Neuronal stem cell (in vitro differentiated cells): Measurements from ENCODE around the gene ASCC1.

Experiments
- DNase-seq: peaks from one replicate; pipeline ENCODE4 v3.0.0-alpha.2; 2013; ENCODE audit warnings: low spot score
- H2AFZ ChIP-seq: one replicate; pipeline ENCODE4 v1.6.1; 2013; ENCODE audit warnings: mild to moderate bottlenecking, low read length, inconsistent platforms
- H2AK5ac ChIP-seq: 2 replicates; pipeline ENCODE4 v1.6.1; 2013; ENCODE audit warnings: low read depth, mild to moderate bottlenecking, inconsistent platforms, low read length, moderate library complexity, mixed read lengths
- H2BK120ac ChIP-seq: 2 replicates; pipeline ENCODE4 v1.6.1; 2013; ENCODE audit warnings: low read depth, mild to moderate bottlenecking, inconsistent platforms, low read length, moderate library complexity, mixed read lengths
- H2BK12ac ChIP-seq: one replicate; pipeline ENCODE4 v1.6.1; 2013; ENCODE audit warnings: low read length, inconsistent platforms
- H2BK15ac ChIP-seq: 2 replicates; pipeline ENCODE4 v1.6.1; 2013; ENCODE audit warnings: mild to moderate bottlenecking, low read length, inconsistent platforms, mixed read lengths
- H2BK5ac ChIP-seq: one replicate; pipeline ENCODE4 v1.6.1; 2013; ENCODE audit warnings: inconsistent platforms, mild to moderate bottlenecking, low read length, moderate library complexity
- H3K14ac ChIP-seq: one replicate; pipeline ENCODE4 v1.6.1; 2013; ENCODE audit warnings: low read length, inconsistent platforms
- H3K18ac ChIP-seq: 2 replicates; pipeline ENCODE4 v1.6.1; 2013; ENCODE audit warnings: low read length, inconsistent platforms
- H3K23ac ChIP-seq: 2 replicates; pipeline ENCODE4 v1.6.1; 2013; ENCODE audit warnings: low read depth, mild to moderate bottlenecking, mixed read lengths, low read length, inconsistent platforms; ENCODE audit not compliant: poor library complexity
- H3K27ac ChIP-seq: replicated peaks from 3 replicates; pipeline ENCODE4 v1.5.1; 2013; ENCODE audit warnings: low read length, inconsistent platforms
- H3K27me3 ChIP-seq, 3 experiments: 2 replicates each; pipeline ENCODE4 v1.6.1; 2013; ENCODE audit warnings: low read length in 3 of 3, mild to moderate bottlenecking in 2 of 3, inconsistent platforms in 1 of 3, low read depth in 1 of 3, mixed read lengths in 1 of 3, moderate library complexity in 1 of 3; ENCODE audit not compliant: control insufficient read depth in 3 of 3, insufficient read depth in 3 of 3
- H3K36me3 ChIP-seq, 2 donors: replicated peaks in 1 of 2; 2 replicates each; pipeline ENCODE4 v1.6.1; 2013; ENCODE audit warnings: low read length in 2 of 2; ENCODE audit not compliant: control insufficient read depth in 2 of 2, insufficient read depth in 2 of 2
- H3K4ac ChIP-seq: 2 replicates; pipeline ENCODE4 v1.6.1; 2013; ENCODE audit warnings: inconsistent platforms, mild to moderate bottlenecking, low read length, moderate library complexity
- H3K4me1 ChIP-seq, 2 donors: 1 replicate in 1 of 2; 2 replicates in 1 of 2; pipeline ENCODE4 v1.6.1; 2013; ENCODE audit warnings: low read length in 2 of 2, low read depth in 1 of 2; ENCODE audit not compliant: control insufficient read depth in 2 of 2, insufficient read depth in 1 of 2
- H3K4me2 ChIP-seq: one replicate; pipeline ENCODE4 v1.6.1; 2013; ENCODE audit warnings: mild to moderate bottlenecking, low read length, inconsistent platforms; ENCODE audit not compliant: insufficient read depth, poor library complexity, severe bottlenecking
- H3K4me3 ChIP-seq, 2 donors: 2 replicates each; pipeline ENCODE4 v1.5.1; 2013; ENCODE audit warnings: low read length in 2 of 2, mild to moderate bottlenecking in 2 of 2, inconsistent platforms in 1 of 2, moderate library complexity in 1 of 2
- H3K79me1 ChIP-seq: one replicate; pipeline ENCODE4 v1.6.1; 2013; ENCODE audit warnings: low read depth, mild to moderate bottlenecking, inconsistent platforms, low read length, moderate library complexity
- H3K9ac ChIP-seq: one replicate; pipeline ENCODE4 v1.6.1; 2013; ENCODE audit warnings: mild to moderate bottlenecking, low read depth, low read length, inconsistent platforms; ENCODE audit not compliant: poor library complexity
- H3K9me3 ChIP-seq, 2 donors: replicated peaks in 1 of 2; 2 replicates each; pipeline versions ENCODE3 to v1.6.1; 2013; ENCODE audit warnings: low read length in 2 of 2, mild to moderate bottlenecking in 2 of 2, inconsistent platforms in 1 of 2, low read depth in 1 of 2, mixed read lengths in 1 of 2, moderate library complexity in 1 of 2; ENCODE audit not compliant: control insufficient read depth in 2 of 2, insufficient read depth in 1 of 2
- H4K8ac ChIP-seq: one replicate; pipeline ENCODE4 v1.6.1; 2013; ENCODE audit warnings: low read depth, mild to moderate bottlenecking, inconsistent platforms, low read length, moderate library complexity
- H4K91ac ChIP-seq: one replicate; pipeline ENCODE4 v1.6.1; 2013; ENCODE audit warnings: low read length, low read depth, mild to moderate bottlenecking, inconsistent platforms; ENCODE audit not compliant: poor library complexity
- WGBS, 2 donors: extraction: QIAGEN DNeasy Blood & Tissue Kit; methylation state at CpG; one replicate each; pipeline ENCODE4 v1.1.7; 2013; ENCODE audit warnings: missing lambda C conversion rate in 2 of 2, mixed read lengths in 1 of 2; ENCODE audit not compliant: insufficient read length in 2 of 2, insufficient replicate concordance in 1 of 2; ENCODE audit errors: extremely low coverage in 2 of 2; 5-methylcytosine and 5-hydroxymethylcytosine counted together

Gene ASCC1

DNA sequence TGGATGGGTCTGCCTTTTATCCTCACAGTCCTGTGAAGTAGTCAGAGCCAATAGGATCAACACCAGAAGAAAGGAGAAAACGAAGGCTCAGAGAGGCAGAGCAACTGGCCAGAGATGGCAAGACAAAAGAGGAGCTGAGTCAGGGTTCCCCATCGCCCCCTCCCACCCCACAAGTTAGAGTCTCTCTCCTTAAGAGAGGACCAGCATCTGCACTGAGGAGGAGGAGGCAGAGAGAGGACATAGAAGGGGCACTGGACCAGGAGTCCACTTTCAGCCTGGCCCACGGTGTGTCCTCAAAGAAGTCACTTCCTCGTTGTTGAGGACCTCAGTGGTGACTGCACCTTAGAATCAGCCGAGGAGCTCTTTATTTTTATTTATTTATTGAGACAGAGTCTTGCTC, 139.3 kb downstream of the ASCC1 start:
- H2BK5ac ChIP-seq: no peak overlapping the region
- H3K4ac ChIP-seq: no peak overlapping the region
- H3K36me3 ChIP-seq: no peaks in the 10 kb centered on the region
- no peak overlapping the region for H2AFZ ChIP-seq
- H4K91ac ChIP-seq: no peak overlapping the region
- no peak overlapping the region for H3K23ac ChIP-seq
- peaks cover 8 to 14% of the 10 kb centered on the region in 2 donors for H3K4me1 ChIP-seq
- no CpG with 5 or more reads among the region's 5 CpGs for WGBS, 2 donors
- H3K79me1 ChIP-seq: no peaks in the 10 kb centered on the region
- peaks cover 0 to 21% (median 0%) of the 10 kb centered on the region in 3 experiments for H3K27me3 ChIP-seq
- no peak overlapping the region for H2BK12ac ChIP-seq
- no peak for DNase-seq
- no peak overlapping the region for H3K18ac ChIP-seq
- peaks cover 0 to under 1% of the 10 kb centered on the region in 2 donors for H3K9me3 ChIP-seq
- H3K14ac ChIP-seq: no peak overlapping the region
- no peak overlapping the region for H3K4me3 ChIP-seq
- no peak overlapping the region for H4K8ac ChIP-seq
- no peak overlapping the region for H2BK120ac ChIP-seq
- H3K4me2 ChIP-seq: no peak overlapping the region
- H2BK15ac ChIP-seq: no peak overlapping the region
- H3K9ac ChIP-seq: no peak overlapping the region
- no peak overlapping the region for H3K27ac ChIP-seq
- H2AK5ac ChIP-seq: no peak overlapping the region

DNA sequence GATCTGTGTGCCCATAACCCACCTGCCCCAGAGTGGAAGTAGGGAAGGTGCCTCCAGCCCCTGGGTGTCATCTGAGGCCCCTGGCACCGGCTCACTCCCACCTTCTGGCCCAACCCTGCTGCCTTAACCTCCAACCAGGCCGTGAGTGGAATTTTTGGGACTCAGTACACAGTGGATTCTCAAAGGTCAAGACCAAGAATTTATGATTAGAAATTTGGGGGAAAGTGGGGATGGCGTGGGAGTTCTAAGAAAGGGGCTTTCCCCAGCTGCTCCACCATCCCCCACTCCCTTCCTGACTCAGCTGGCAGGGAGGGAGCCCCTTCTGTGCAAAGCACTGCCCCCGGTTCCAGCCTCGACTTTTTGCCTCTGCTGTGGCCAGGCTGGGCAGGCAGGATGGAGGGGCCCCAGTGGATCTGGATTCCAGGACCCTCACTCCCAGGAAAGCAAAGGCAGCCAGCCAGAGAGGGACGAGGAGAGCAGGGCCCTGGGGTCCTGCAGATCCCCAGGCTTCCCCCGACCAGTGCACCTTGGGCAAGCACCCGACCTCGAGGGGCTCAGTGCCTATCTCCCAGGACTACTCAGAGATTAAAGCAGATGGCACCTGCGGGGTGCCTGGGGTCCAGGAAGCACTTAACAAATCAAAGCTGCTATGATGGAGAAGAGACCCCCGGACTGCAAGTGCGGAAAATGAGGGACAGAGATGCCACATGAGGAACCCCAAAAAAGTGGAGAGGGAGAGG, 140.5 kb downstream of the ASCC1 start:
- Histone ChIP-seq H3K18ac (peak overlapping the region; percentile 69), H2BK120ac (no peak overlapping the region), H3K27me3 (peaks cover 0 to 19% (median 0%) of the 10 kb centered on the region in 3 experiments), H3K4me2 (no peak overlapping the region), H3K9ac (no peak overlapping the region), H3K27ac (no peak overlapping the region), H2BK12ac (no peak overlapping the region), H2BK5ac (no peak overlapping the region), H3K14ac (no peak overlapping the region), H3K4ac (no peak overlapping the region), H3K36me3 (no peaks in the 10 kb centered on the region), H3K9me3 (peaks cover 0 to 6% of the 10 kb centered on the region in 2 donors), H2AK5ac (no peak overlapping the region), H2BK15ac (no peak overlapping the region), H4K8ac (no peak overlapping the region), H3K4me3 (peak overlapping the region in 1 of 2 donors; percentile 33), H3K23ac (no peak overlapping the region), H3K4me1 (peaks cover 8 to 14% of the 10 kb centered on the region in 2 donors), H4K91ac (no peak overlapping the region), H2AFZ (no peak overlapping the region), H3K79me1 (no peaks in the 10 kb centered on the region)
- DNase-seq: no peak
- no CpG with 5 or more reads among the region's 12 CpGs for WGBS, 2 donors

DNA sequence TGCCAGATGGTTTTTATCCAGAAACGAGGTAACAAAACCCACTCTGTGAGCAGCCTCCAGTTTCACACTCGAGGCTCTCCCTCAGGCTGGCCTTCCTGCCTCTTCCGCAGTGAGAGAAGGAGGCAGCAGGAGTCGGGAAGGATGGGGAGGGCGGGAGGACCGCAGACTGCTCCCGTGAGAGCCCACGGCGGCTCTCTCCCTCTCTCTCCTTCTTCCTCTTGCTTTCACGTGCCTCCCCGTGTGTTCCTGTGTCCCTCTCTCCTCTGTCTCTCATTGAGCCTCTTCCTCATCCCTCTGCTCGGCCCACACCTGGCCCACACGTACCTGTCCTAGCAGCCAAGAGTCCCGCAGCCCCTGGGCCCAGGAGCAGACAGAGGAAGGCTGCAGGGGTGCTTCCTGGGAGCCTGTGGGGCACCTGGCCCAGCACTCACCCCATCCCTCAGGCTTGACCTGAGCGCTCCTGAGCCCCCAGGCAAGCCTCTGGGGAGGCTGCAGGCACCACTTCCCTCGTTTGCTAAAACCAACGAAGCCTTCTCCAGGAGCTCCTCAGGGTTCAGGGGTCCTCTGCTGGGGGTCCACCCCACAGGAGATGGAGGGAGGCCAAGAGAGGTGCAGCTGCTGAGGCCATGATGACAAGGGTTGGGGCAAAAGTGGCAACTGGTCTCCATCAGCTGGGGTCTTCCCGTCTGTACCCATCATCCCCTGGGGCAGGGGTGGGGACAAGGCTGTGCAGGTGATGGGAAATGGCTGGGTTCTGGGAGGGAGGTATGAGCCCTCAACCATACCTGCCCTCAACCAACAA, 141.3 kb downstream of the ASCC1 start:
- Histone ChIP-seq H3K23ac (peak overlapping the region; percentile 82), H2BK12ac (no peak overlapping the region), H3K14ac (no peak overlapping the region), H3K4ac (no peak overlapping the region), H3K4me1 (peaks cover 14 to 17% of the 10 kb centered on the region in 2 donors), H4K8ac (no peak overlapping the region), H3K27ac (no peak overlapping the region), H3K27me3 (peaks cover 0 to 19% (median 0%) of the 10 kb centered on the region in 3 experiments), H3K4me2 (no peak overlapping the region), H3K79me1 (no peaks in the 10 kb centered on the region), H2AFZ (no peak overlapping the region), H3K18ac (peak overlapping the region; percentile 16), H4K91ac (no peak overlapping the region), H2BK15ac (no peak overlapping the region), H3K9ac (no peak overlapping the region), H2BK120ac (no peak overlapping the region), H2BK5ac (no peak overlapping the region), H3K9me3 (peaks cover 0 to 6% of the 10 kb centered on the region in 2 donors), H3K36me3 (no peaks in the 10 kb centered on the region), H2AK5ac (peak overlapping the region; percentile 20), H3K4me3 (peak overlapping the region in 1 of 2 donors; percentile 33)
- no peak for DNase-seq
- WGBS, 2 donors: no CpG with 5 or more reads among the region's 18 CpGs
